Upper lobe of left lung (tissue), 6 donors: ENCODE measurements around the gene OSBPL10. TPM values are rescaled to one million over a fixed set of nuclear protein-coding genes. Genes with fewer than 3 reads are reported as not detected.

Experiments
- ATAC-seq, 2 donors: fragments of 200-7000 bp; cut with Tn5 transposase; one replicate each; pipeline ENCODE4 v1.9.1; 2022; ENCODE audit warnings: mild to moderate bottlenecking in 2 of 2, moderate library complexity in 2 of 2; ENCODE audit not compliant: low FRiP score in 2 of 2
- DNase-seq, 2 donors: peaks; one replicate each; pipeline ENCODE4 v3.0.0-alpha.2; 2019 to 2020
- H3K27ac ChIP-seq, 4 donors: fragments of 200-600 bp; sonication (generic); one replicate each; pipeline ENCODE4 v1.5.1; 2016 to 2019
- H3K27me3 ChIP-seq, 4 donors: fragments of 200-600 bp; sonication (generic); one replicate each; pipeline ENCODE4 v1.5.1; 2017 to 2019
- H3K36me3 ChIP-seq, 4 donors: fragments of 200-600 bp; sonication (generic); one replicate each; pipeline ENCODE4 v1.5.1; 2016 to 2019
- H3K4me1 ChIP-seq, 4 donors: fragments of 200-600 bp; sonication (generic); one replicate each; pipeline ENCODE4 v1.5.1; 2018 to 2019
- H3K4me3 ChIP-seq, 4 donors: fragments of 200-600 bp; sonication (generic); one replicate each; pipeline ENCODE4 v1.5.1; 2017 to 2019; ENCODE audit warnings: mild to moderate bottlenecking in 2 of 4, moderate library complexity in 1 of 4
- H3K9me3 ChIP-seq, 4 donors: fragments of 200-600 bp; sonication (generic); one replicate each; pipeline ENCODE4 v1.5.1; 2018 to 2019
- CTCF ChIP-seq, 6 experiments: fragments of 450-650 bp in 4 of 6; fragments of 200-600 bp in 2 of 6; sonication (generic) in 2 of 6; IDR thresholded peaks; one replicate each; pipeline ENCODE4 v1.5.1; 2016 to 2019; ENCODE audit warnings: antibody characterized with exemption in 6 of 6
- EP300 ChIP-seq, 4 donors: sonication (generic); formaldehyde crosslinking; IDR thresholded peaks; one replicate each; pipeline ENCODE4 v1.5.1; 2017; ENCODE audit warnings: antibody characterized with exemption in 4 of 4, control low read depth in 2 of 4
- POLR2A ChIP-seq, 4 donors: fragments of 450-650 bp; IDR thresholded peaks; one replicate each; pipeline ENCODE4 v1.5.1; 2016 to 2017; ENCODE audit warnings: antibody characterized with exemption in 4 of 4, mild to moderate bottlenecking in 2 of 4
- POLR2AphosphoS5 ChIP-seq, 2 donors: sonication (generic); formaldehyde crosslinking; IDR thresholded peaks; one replicate each; pipeline ENCODE4 v1.5.1; 2017; ENCODE audit warnings: antibody characterized with exemption in 2 of 2
- WGBS, 2 donors: methylation state at CpG; one replicate each; pipeline ENCODE4 v1.1.5; 2017 to 2018; 5-methylcytosine and 5-hydroxymethylcytosine counted together
- total RNA-seq, 6 donors: library from RNA; depleted of rRNA in 4 of 6; stranded (reverse); fragments of >200 nt in 4 of 6; gene quantifications; one replicate each; pipeline versions ENCODE4 v1.1.0 to v1.2.1, GENCODE V29; 2016 to 2021
- donor health status: DM: no; HTN: no; CAD: no; lungs with moderate emphysema.
- donor health status: DM: no; HTN: yes; CAD: no; lungs with severe emphysema.

Gene OSBPL10
- total RNA-seq, 6 donors from 2014 or later = 13.6 to 73.9 (median 24.4) TPM

- ATAC-seq = no peak
- Histone ChIP-seq H3K27ac (no peak overlapping the region), H3K27me3 (no peaks in the 10 kb centered on the region), H3K4me1 (no peaks in the 10 kb centered on the region), H3K36me3 (no peaks in the 10 kb centered on the region), H3K9me3 (no peaks in the 10 kb centered on the region), H3K4me3 (no peak overlapping the region)
- no peak for TF ChIP-seq CTCF (IDR thresholded peaks at IDR 0.05)
- TF ChIP-seq EP300 (IDR thresholded peaks at IDR 0.05) = no peak
- no peak for TF ChIP-seq POLR2A (IDR thresholded peaks at IDR 0.05)
- no peak for TF ChIP-seq POLR2AphosphoS5 (IDR thresholded peaks at IDR 0.05)
- DNase-seq = no peak
- WGBS, 2 donors = 55 to 80% methylated on average over 10 of the region's 11 CpGs
These were observed 165.2 kb downstream of the OSBPL10 start for GRCh38 chr3:31815631-31816440.

GRCh38 chr3:31815006-31815405 is 166.1 kb downstream of the OSBPL10 start:
- Histone ChIP-seq H3K36me3 (no peaks in the 10 kb centered on the region), H3K27me3 (no peaks in the 10 kb centered on the region), H3K27ac (no peak overlapping the region), H3K9me3 (no peaks in the 10 kb centered on the region), H3K4me1 (no peaks in the 10 kb centered on the region), H3K4me3 (no peak overlapping the region)
- no peak for DNase-seq
- no peak for ATAC-seq
- WGBS, 2 donors = 81 to 86% methylated on average over 5 to 6 of the region's 6 CpGs
- TF ChIP-seq EP300 (IDR thresholded peaks at IDR 0.05) (no peak), POLR2AphosphoS5 (IDR thresholded peaks at IDR 0.05) (no peak), POLR2A (IDR thresholded peaks at IDR 0.05) (no peak), CTCF (IDR thresholded peaks at IDR 0.05) (no peak)

DNA sequence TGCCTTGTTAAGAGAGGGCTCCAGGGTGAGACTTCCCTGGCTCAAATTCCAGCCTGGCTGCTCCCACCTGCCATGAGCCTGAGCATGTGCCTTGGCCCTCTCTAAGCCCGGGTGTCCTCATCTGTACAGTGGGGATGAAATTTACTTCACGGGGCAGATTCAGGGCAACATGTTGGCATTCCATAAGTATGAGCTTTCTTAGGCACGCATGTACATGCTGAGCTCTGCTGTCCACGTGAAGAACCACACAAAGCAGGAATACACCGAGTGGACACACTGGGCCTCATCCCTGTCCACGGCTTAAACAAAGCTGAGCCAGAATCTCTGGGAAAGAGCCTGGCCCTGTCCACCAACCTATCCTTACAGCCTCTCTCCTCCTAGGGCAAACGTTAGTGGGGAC is 167.4 kb downstream of the OSBPL10 start:
- ATAC-seq (peak in 1 of 2 donors; percentile 11), DNase-seq (no peak)
- Histone ChIP-seq H3K27me3 (no peaks in the 10 kb centered on the region), H3K9me3 (no peaks in the 10 kb centered on the region), H3K27ac (no peak overlapping the region), H3K36me3 (no peaks in the 10 kb centered on the region), H3K4me1 (no peaks in the 10 kb centered on the region), H3K4me3 (no peak overlapping the region)
- TF ChIP-seq CTCF (IDR thresholded peaks at IDR 0.05) = no peak
- TF ChIP-seq EP300 (IDR thresholded peaks at IDR 0.05) = no peak
- TF ChIP-seq POLR2A (IDR thresholded peaks at IDR 0.05) = no peak
- TF ChIP-seq POLR2AphosphoS5 (IDR thresholded peaks at IDR 0.05) = no peak
- WGBS, 2 donors = 87 to 95% methylated on average over 6 to 7 of the region's 7 CpGs

DNA sequence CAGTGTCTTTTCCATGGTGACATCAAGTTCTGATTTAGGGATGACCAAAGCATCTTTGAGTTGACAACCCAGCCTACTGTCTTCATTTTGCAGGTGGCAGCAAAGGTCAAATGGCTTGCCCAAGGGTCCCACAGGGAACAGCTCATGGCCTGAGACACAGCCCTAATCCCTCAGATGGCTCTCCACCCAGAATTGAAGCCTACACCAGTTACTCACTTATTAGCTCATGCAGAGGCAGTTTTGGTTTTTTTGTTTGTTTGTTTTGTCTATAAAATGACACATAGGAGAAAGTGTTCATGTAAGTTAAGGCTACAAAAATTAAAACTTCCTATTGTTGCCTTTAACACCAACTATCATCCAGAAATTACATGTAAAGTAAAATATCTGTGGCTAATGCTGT is 167.9 kb downstream of the OSBPL10 start:
- Histone ChIP-seq H3K27me3 (no peaks in the 10 kb centered on the region), H3K4me3 (no peak overlapping the region), H3K4me1 (no peaks in the 10 kb centered on the region), H3K36me3 (no peaks in the 10 kb centered on the region), H3K27ac (no peak overlapping the region), H3K9me3 (no peaks in the 10 kb centered on the region)
- TF ChIP-seq CTCF (IDR thresholded peaks at IDR 0.05) (no peak), POLR2A (IDR thresholded peaks at IDR 0.05) (no peak), EP300 (IDR thresholded peaks at IDR 0.05) (no peak), POLR2AphosphoS5 (IDR thresholded peaks at IDR 0.05) (no peak)
- no peak for ATAC-seq
- DNase-seq = no peak

DNA sequence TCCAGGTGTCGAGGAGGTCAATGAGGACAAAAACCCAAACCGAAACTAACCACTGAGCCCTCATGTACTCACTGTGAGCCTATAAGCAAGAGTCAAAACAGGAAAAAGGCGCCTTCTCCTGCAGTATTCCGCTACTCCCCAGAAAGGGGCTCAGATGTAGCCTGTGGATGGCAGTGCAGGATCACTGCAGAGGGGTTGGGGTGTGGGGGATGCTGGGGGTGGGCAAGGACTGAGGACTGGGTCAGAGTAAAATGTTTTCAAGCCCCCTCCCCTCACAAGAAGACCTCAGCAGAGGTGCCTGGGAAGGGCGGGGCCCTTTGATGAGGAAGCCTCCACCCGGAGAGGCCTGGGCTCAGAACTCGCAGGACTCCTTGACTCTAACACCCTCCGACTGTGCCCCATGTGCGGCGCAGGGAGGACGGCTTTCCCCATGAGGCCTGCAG is 170.1 kb downstream of the OSBPL10 start:
- 90 to 96% methylated on average over 11 of the region's 11 CpGs for WGBS, 2 donors
- Histone ChIP-seq H3K27me3 (no peaks in the 10 kb centered on the region), H3K9me3 (no peaks in the 10 kb centered on the region), H3K36me3 (no peaks in the 10 kb centered on the region), H3K4me3 (no peak overlapping the region), H3K27ac (no peak overlapping the region), H3K4me1 (no peaks in the 10 kb centered on the region)
- no peak for DNase-seq
- TF ChIP-seq POLR2AphosphoS5 (IDR thresholded peaks at IDR 0.05) (no peak), EP300 (IDR thresholded peaks at IDR 0.05) (no peak), POLR2A (IDR thresholded peaks at IDR 0.05) (no peak), CTCF (IDR thresholded peaks at IDR 0.05) (no peak)
- no peak for ATAC-seq
